Choroid plexus epithelial cell (primary cell): ENCODE measurements around the gene CIAPIN1.

Source experiments
- DNase-seq: peaks from one replicate; pipeline ENCODE4 v3.0.0-alpha.2; 2010; ENCODE audit warnings: low read depth
- H3K4me3 ChIP-seq: 2 replicates; pipeline ENCODE4 v1.5.1; 2011; ENCODE audit warnings: low read depth, mild to moderate bottlenecking, control low read depth, low read length, moderate library complexity
- CTCF ChIP-seq: conservative IDR thresholded peaks from 2 replicates; pipeline ENCODE4 v1.5.1; 2011; ENCODE audit warnings: low read depth, mild to moderate bottlenecking, control low read depth, inconsistent platforms, low read length, moderate library complexity

CIAPIN1 gene

GRCh38 chr16:57387598-57388354 is 59.4 kb downstream of the CIAPIN1 start:
- no peak for DNase-seq
- no peak overlapping the region for H3K4me3 ChIP-seq
- no peak for TF ChIP-seq CTCF

- no peak for TF ChIP-seq CTCF
- DNase-seq = peak; percentile 89
- no peak overlapping the region for H3K4me3 ChIP-seq
Measured at GRCh38 chr16:57386381-57386951, 60.7 kb downstream of the CIAPIN1 start.

- DNase-seq = no peak
- H3K4me3 ChIP-seq = no peak overlapping the region
- TF ChIP-seq CTCF = no peak
Measured at GRCh38 chr16:57385083-57385482, 62.1 kb downstream of the CIAPIN1 start.

GRCh38 chr16:57384248-57385070 is 62.7 kb downstream of the CIAPIN1 start:
- TF ChIP-seq CTCF = no peak
- no peak overlapping the region for H3K4me3 ChIP-seq
- DNase-seq = no peak

GRCh38 chr16:57383276-57384247 is 63.6 kb downstream of the CIAPIN1 start:
- peak; percentile 39 for DNase-seq
- TF ChIP-seq CTCF = no peak

GRCh38 chr16:57382535-57383275 is 64.5 kb downstream of the CIAPIN1 start:
- no peak for DNase-seq
- no peak overlapping the region for H3K4me3 ChIP-seq
- no peak for TF ChIP-seq CTCF

More at GRCh38 chr16:57383276-57384247, 63.6 kb downstream of the CIAPIN1 start:
- H3K4me3 ChIP-seq = no peak overlapping the region
